GM18511 (cell line): ENCODE data around the gene PAQR3.

Experiments used
- ATAC-seq: cut with Tn5 transposase; IDR thresholded peaks from one replicate; pipeline ENCODE4 v1.9.1; 2021; ENCODE audit warnings: mild to moderate bottlenecking, moderate library complexity; ENCODE audit not compliant: unreplicated experiment

PAQR3 gene

DNA sequence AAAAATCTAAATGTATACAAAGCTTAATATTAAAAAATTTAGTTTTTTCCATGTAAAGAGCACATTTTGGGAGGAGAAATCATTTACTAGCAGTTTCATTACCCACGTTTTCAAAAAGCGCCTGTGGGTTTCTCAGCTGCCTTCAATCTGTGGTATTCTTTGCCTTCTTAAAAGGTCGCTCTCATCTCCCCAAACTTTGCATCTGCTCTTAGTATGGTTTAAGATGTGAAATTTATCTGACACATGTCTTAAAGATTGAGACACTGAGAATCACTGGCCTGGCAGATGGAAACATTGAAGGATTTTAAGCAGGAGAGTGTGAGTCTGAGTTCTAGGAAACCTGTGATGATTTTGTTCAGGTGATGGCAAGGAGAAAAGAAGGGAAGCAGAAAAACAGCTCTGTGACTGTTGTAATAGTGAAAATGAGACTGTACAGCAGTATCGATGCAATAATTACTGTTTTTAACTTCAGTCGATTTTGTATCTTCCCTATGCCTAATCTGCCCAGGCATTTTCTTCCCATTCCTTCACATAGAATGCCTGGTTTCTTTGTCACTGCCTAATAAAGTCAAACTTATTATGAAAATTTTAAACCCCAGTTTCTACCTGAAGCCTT lies 75.9 kb downstream of the PAQR3 start:
- ATAC-seq, result peak; percentile 71

DNA sequence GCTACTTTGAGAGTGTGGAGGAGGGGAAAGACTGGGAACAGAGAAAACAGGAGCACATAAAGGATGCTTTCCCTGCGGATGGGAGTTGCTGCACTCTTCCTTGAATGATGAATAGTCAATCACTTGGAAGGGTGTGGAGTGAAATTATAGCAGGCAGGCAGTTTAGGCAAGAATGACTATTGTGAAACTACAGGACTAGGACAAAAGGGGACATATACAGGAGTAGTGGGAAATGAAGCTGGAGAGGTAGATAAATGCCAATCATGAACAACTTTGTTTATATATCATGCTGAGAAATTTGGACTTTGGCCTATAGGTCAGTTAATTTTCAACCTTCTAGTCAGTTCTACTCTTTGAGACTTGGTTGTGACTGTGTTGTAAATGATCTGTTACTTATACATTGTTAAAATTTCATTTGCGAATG lies 76.9 kb downstream of the PAQR3 start:
- no peak for ATAC-seq
